Measurements from ENCODE around the gene PDHB.

Gene PDHB

DNA sequence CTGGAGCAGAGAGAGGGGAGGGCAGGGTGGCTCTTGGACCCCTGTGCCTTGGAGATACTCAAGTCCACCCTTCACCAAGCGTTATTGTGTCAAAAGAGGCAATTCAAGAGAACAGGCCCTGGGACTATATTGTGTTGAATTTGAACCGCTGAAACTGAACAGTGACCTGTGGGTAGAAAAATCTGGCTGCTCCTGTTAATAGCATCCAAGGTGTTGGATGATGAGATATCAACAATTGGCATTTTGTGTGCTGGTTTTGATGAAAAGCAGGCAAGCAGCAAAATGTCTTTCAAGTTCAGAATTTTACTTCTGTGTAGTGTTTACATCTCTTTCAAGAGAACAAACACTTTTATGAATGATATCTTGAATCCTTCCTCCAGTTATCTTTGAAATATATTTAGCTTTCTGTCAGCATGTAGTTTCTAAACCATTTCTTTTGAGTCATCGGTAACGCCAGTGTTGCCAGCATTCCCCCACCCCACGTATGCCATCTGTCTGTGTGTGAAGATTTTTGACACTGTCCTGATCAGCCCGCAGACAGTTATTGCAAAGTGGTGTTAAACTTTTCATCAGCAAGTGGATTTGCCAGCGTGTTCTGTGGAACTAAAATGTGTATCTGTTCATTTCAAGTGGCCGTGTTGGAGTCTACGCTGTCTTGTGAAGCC is 34.8 kb downstream of the PDHB start:
- DNase-seq = no peak

DNA sequence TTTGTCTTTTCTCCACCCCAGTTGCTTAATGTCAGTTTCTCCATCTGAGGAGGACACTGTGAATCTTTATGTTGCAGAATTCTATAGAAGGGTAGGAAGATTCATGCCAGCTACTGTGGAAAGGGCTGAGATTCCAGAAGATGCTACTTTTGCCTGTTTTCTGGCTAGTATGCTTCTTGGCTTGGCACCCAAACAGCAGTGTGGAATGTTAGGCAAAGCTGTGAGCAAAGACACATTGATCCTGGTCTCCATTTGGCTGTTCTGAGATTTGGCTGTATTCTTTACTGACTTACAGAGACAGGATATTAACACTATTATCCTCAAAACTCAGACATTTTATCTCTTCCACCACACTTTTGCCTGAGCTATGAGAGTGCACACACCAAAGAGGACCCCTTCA is 39.3 kb downstream of the PDHB start:
- DNase-seq = no peak

DNA sequence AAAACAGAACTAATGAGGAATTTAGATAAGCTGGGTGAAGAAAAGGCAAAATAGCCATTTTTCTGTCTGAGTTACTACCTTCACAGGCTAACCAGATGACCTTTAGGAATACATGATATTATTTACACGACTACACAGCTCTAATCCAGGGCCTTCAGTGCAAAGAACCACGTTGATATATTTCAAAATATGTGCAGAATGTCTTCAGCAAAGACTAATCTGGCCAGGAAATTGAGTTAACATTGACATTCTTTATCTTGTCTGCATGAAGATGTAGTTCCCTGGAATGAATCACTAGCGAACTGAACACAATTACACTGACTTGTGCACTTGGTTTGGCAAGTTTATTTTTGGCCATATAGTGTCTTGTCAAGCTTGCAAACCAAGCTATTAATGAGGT is 41.5 kb downstream of the PDHB start:
- DNase-seq = no peak

DNA sequence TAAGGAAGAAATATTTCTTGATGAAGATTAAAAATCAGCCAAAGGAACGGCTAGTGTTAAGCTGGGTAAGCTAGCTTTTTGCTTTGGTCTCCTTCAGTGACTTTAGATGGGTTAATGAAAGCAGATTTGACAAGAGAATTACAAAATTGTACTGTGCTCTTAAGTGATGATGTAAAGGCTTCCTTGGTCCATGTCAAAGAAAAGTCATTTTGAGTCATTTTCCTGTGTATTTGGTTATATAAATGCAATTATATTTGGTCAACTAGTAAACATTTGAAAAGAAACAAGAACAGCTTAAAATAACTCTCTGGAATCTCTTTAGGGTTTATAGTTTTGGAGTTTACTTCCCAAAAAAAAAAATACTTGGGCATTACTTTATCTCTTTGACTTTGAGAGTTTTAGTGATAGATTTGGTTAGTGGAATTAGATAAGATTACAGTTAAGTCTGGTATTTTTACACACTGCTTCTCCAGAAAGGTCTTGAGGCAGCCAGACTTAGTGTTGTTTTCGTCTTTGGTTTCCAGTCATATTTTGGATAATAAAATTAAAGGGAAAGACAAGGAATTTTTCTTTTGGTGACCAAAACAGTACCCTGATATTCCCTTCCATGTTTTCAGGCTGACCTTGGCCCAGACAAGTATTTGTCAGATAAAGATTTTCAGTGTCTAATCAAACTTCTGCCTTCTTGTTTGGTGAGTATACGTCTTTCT is 42.3 kb downstream of the PDHB start:
- DNase-seq = no peak

DNA sequence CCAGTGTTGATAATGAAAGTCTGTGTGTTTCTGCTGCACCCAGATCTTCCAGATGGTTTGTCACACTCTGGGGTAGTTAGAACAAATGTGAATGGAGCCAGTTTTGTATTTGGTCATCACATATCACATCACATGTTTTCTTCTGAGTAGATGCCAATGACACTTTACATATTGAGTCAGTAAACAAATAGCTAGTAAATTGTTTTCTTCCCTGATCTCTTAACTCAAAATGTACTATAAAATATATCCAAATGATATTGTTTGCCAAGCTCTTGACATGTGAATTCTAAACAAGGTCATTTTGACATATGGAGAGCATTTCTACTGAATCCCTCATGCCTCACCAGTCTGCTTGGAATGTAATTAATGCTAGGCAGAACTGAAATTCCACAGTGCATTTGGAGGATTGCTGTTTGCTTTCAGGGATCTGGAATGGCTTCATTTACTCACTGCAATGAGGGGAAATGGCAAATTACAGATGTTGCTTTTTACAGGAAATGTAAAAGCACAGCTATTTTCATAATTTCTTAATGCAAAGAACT is 45.0 kb downstream of the PDHB start:
- DNase-seq = no peak

DNA sequence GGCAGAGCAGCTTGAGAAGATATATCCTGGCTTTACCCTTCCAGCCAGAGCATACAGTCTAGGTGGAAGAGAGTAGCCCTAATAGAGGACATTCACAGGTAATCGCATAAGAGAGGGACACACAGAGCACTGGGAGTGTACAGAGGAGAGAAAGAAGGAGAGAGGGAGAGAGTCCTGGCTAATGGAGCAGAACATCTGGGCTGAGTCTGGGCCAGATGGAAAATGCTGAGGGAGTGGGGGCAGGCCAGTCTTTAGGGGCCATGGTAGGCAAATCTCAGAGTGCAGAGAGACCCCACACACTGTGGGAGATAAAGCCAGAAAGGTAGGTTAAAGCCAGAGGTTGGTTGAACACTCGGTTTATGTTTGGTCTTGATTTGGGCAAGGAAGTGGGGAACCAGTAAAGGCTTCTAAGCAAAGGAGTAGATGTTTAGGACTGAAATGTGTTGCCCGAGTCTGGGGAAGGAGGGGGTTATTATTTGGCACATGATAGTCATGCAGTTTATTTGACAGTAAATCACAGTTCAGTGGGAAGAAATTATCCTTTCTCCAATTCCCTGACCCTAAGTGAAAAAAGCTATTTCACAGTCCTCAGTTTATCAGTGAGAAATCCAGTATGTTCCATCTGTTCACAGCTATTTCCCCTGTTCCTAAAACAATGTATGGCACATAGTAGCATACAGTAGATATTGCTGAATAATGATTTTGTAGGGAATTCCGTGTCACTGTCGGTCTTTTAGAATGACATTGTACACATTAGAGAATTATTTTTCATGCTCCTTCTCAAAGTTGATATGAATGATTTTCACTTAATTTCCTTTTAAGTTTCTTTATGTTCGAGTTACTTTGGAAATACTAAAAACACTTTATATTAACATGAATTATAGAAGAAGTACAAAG is 45.7 kb downstream of the PDHB start:
- no peak for DNase-seq

DNA sequence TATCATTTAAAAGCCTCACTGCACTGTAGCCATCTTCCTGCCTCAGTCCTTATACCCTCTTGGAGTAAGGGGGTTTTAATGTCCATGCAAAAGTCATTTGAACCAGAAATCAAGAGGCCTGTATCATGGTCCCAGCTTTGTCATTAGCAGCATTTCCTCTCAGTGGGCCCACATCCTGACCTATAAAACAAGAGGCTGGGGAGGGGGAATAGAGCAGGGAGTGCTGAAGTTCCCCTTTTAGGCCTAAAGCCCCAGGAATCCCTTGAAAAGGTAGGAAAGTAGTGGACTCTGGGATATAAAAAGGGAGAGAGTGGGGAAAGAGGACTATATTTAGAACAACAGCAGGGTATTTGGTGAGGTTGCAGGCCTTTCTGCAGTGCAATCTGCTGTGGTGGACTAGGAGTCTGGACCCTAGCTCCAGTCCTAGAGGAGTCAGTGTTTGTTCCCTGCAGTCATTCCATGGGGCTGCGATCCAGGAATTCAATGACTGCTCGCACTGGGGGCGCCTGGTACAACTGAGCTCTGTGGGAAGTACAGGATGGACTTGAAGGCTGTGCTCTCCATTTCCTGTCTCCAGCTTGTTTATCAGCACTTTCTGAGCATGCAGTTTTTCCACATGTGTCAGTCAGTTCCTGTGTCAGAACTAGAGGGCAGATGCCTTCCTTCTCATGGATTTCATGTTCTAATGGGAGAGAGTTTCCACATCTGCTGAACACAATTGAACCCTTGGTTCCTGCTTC is 46.8 kb downstream of the PDHB start:
- no peak for DNase-seq

DNA sequence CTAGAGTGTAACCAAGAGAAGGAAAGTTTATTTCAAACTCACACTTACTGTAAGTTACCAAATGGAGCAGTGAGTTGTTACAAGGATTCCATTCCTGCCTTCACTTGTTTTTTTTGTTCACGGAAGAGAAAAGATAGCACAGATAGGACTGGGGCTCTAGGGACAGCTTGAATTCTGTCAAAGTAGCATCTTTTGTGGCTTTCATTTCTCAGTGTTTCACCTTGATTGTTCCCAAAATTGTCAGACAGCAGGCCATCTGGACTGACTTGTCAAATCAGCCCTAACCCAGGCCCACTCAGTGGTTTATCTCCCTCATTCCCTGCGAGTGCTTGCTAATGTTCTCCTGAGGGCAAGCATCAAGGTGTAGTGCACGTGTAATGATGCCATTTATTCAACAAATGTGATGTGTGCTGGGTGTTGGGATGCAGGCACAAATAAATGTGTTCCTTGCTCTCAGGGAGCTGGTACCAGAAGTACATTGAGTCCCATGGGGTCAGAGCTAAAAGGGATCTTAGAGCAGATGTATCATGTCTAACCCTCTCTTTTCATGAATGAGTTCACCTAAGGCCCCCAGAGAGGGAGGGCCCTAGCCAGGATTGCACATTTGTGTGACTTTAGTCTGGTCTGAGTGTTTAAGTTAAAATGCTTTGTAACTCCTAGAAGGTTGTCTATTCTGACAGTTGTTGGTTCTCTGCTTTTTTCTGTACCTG is 49.1 kb downstream of the PDHB start:
- DNase-seq = no peak

DNA sequence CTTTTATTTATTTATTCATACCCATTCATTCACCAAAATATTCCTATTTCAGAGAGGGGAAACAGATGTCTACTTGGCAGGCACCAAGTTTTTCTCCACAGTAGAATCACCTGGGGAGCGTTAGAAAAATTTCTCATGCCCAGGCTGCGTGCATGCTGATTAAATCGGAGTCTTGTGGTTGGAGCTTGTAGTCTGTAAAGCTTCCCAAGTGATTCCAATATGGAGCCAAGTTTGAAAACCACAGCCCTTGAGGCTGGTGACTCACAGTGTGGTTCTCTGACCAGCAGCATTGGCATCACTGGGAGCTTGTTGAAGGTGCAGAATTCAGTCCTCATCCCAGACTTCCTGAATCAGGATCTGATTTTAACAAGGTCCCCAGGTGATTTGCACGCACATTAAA is 49.7 kb downstream of the PDHB start:
- no peak for DNase-seq

DNA sequence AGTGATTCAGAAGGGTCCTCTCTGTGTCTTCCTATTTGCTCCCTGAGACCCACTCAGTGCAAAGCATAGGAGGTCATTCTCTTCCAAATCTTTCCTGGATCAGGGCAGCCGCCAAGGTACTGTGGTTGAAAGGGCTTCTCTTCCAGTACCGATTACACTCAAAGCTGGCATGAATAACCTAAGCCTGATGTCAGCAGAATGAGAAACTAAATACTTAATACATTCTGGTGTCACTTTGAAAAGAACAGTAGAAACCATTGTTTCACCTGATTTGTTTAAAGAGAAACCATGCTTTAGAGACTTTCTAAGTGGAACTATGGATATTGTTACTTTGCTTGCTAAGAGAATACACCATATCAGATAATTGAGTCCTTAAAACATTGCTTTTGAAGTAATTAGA is 50.2 kb downstream of the PDHB start:
- no peak for DNase-seq

DNA sequence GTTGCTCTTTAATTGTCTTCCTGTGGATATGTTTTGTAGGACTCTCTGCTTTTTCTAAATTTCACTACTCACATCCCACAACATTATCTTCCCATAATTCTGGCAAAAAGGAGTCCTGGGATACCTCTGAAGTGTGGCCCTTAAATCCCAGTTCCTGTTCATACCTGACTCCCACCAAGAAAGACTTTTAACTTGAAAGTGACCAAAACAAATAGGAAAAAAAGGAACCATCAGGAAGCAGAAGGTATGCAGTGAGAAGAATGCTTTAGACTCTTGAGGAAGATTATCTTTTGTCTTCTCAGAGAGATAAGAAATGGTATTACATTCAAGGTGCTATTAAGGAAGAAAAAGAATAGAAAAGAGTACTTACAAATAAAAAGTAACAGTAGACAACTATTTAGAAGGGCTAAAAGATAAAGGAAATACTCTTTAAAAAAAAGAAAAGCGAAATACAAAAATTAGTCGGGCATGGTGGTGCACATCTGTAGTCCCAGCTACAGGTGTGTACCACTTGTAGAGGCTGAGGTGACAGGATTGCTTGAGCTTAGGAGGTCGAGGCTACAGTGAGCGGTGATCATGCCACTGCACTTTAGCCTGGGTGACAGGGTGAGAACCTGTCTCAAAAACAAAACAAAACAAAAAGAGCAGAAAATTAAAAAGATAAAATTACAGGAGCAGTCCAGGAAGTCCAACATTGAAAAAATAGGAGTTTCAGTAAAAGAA is 54.1 kb downstream of the PDHB start:
- no peak for DNase-seq

DNA sequence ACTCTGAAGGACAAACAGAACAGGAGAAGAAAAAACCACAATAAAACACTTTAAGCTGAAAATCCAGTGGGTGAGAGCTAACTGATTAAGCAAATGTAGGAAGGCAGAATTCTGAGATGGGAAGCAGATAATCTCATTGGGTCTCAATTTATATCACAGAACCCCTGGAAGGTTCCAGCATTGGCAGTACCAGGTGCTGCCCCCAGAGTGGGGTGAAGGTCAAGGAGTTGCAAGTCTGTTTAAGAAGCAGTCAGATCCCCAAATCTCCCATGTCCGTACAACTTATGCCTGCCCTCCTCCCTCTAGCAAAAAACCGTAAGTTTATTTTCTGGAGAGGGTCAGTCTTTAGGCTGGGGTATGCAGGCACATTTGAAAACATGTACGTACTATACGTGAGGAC is 55.9 kb downstream of the PDHB start:
- no peak for DNase-seq

Data from effector CD8-positive, alpha-beta T cell (primary cell).